Measurements from ENCODE around the gene TOP3A.

GRCh38 chr17:18248300-18248731 lies 66.5 kb downstream of the TOP3A start:
- TF ChIP-seq CEBPB (IDR thresholded peaks at IDR 0.05; ENCODE audit: borderline replicate concordance, low read depth, low read length): no peak
- no peak for TF ChIP-seq POLR2A (IDR thresholded peaks at IDR 0.05; ENCODE audit: insufficient read depth in 1 of 2, low read depth in 2 of 2, low read length in 2 of 2)
- no peak for TF ChIP-seq SIX1 (CRISPR knock-in tag; IDR thresholded peaks at IDR 0.05; ENCODE audit: borderline replicate concordance)
- TF ChIP-seq GABPB1 (CRISPR knock-in tag; IDR thresholded peaks at IDR 0.05): no peak
- no peak for TF ChIP-seq ELF4 (CRISPR knock-in tag; IDR thresholded peaks at IDR 0.05; ENCODE audit: borderline replicate concordance)
- TF ChIP-seq, protein P1, sequence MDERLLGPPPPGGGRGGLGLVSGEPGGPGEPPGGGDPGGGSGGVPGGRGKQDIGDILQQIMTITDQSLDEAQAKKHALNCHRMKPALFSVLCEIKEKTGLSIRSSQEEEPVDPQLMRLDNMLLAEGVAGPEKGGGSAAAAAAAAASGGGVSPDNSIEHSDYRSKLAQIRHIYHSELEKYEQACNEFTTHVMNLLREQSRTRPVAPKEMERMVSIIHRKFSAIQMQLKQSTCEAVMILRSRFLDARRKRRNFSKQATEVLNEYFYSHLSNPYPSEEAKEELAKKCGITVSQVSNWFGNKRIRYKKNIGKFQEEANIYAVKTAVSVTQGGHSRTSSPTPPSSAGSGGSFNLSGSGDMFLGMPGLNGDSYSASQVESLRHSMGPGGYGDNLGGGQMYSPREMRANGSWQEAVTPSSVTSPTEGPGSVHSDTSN (CRISPR knock-in tag; IDR thresholded peaks at IDR 0.05): no peak
- TF ChIP-seq CTCF (CRISPR knock-in tag; IDR thresholded peaks at IDR 0.05): peak; percentile 89

Data from HepG2 (cell line).